ENCODE results near the gene EXOC4.

DNA sequence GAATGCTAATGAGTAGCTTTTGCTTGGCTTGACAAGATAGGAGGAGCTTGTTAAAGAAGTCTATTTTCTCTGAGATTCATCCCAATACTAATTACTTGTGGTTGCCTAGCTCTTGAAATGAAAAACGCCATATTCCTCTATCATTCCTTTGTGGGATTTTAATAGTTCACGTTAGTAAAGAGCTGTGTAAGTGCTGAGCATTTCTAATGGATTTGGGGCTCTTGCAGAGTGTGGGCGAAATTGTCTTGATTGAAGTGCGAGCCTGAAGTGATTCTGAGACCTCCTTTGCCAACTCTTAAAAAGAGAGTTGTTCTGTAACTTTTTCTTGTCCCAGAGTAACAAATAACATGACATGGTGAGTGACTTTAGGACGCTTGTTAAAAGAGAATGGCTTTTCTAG is 45.2 kb downstream of the EXOC4 start:
- TF ChIP-seq, protein P1, sequence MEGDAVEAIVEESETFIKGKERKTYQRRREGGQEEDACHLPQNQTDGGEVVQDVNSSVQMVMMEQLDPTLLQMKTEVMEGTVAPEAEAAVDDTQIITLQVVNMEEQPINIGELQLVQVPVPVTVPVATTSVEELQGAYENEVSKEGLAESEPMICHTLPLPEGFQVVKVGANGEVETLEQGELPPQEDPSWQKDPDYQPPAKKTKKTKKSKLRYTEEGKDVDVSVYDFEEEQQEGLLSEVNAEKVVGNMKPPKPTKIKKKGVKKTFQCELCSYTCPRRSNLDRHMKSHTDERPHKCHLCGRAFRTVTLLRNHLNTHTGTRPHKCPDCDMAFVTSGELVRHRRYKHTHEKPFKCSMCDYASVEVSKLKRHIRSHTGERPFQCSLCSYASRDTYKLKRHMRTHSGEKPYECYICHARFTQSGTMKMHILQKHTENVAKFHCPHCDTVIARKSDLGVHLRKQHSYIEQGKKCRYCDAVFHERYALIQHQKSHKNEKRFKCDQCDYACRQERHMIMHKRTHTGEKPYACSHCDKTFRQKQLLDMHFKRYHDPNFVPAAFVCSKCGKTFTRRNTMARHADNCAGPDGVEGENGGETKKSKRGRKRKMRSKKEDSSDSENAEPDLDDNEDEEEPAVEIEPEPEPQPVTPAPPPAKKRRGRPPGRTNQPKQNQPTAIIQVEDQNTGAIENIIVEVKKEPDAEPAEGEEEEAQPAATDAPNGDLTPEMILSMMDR (IDR thresholded peaks at IDR 0.05), result no peak
- no peak for TF ChIP-seq POLR2A (IDR thresholded peaks at IDR 0.05; ENCODE audit: low read depth)
